GM23338 (cell line): Measurements from ENCODE around the gene EIF2D. TPM values are rescaled to one million over a fixed set of nuclear protein-coding genes. Genes with fewer than 3 reads are reported as not detected.

Experiments
- ATAC-seq: fragments of 200-7000 bp; cut with Tn5 transposase; 3 replicates; pipeline ENCODE4 v1.9.1; 2020
- DNase-seq: peaks from one replicate; pipeline ENCODE4 v3.0.0-alpha.2; 2015; ENCODE audit warnings: low spot score
- H2AFZ ChIP-seq: fragments of 200-600 bp; sonication (generic); 2 replicates; pipeline ENCODE4 v1.8.0; 2016; ENCODE audit warnings: antibody characterized with exemption, mild to moderate bottlenecking, moderate library complexity
- H3F3A ChIP-seq: fragments of 200-600 bp; sonication (generic); replicated peaks from 2 replicates; pipeline ENCODE4 v1.8.0; 2017; ENCODE audit warnings: antibody characterized with exemption, mixed run types, low read depth
- H3K27ac ChIP-seq: fragments of 200-600 bp; sonication (generic); 2 replicates; pipeline ENCODE4 v1.6.1; 2016; ENCODE audit warnings: low read depth
- H3K27me3 ChIP-seq: fragments of 200-600 bp; sonication (generic); 2 replicates; pipeline ENCODE4 v1.8.0; 2016; ENCODE audit warnings: mild to moderate bottlenecking, mixed run types, moderate library complexity; ENCODE audit not compliant: insufficient read depth
- H3K36me3 ChIP-seq: fragments of 200-600 bp; sonication (generic); 2 replicates; pipeline ENCODE4 v1.8.0; 2016; ENCODE audit warnings: mild to moderate bottlenecking; ENCODE audit not compliant: insufficient read depth
- H3K4me1 ChIP-seq: fragments of 200-600 bp; sonication (generic); 2 replicates; pipeline ENCODE4 v1.8.0; 2016; ENCODE audit warnings: mild to moderate bottlenecking, moderate library complexity; ENCODE audit not compliant: insufficient read depth
- H3K4me2 ChIP-seq: fragments of 200-600 bp; sonication (generic); 2 replicates; pipeline ENCODE4 v1.7.1; 2017; ENCODE audit warnings: mixed run types
- H3K4me3 ChIP-seq: fragments of 200-600 bp; sonication (generic); 2 replicates; pipeline ENCODE4 v1.6.1; 2016; ENCODE audit warnings: mixed run types
- H3K79me2 ChIP-seq: fragments of 200-600 bp; sonication (generic); replicated peaks from 2 replicates; pipeline ENCODE4 v1.8.0; 2017; ENCODE audit warnings: mild to moderate bottlenecking; ENCODE audit not compliant: insufficient read depth
- H3K9me2 ChIP-seq: fragments of 200-600 bp; sonication (generic); 2 replicates; pipeline ENCODE4 v1.8.0; 2017; ENCODE audit not compliant: insufficient read depth
- H4K20me1 ChIP-seq: fragments of 200-600 bp; sonication (generic); replicated peaks from 2 replicates; pipeline ENCODE4 v1.8.0; 2017; ENCODE audit warnings: mild to moderate bottlenecking; ENCODE audit not compliant: insufficient read depth
- H3K27ac Mint-ChIP-seq: 2 replicates; pipeline ENCODE4 v1.8.0; 2020; ENCODE audit warnings: inconsistent platforms, mild to moderate bottlenecking, moderate library complexity, mixed read lengths
- H3K27me3 Mint-ChIP-seq: 3 replicates; pipeline ENCODE4 v1.8.0; 2022; ENCODE audit warnings: low read depth, mild to moderate bottlenecking, moderate library complexity, mixed read lengths, inconsistent platforms; ENCODE audit not compliant: insufficient read depth, poor library complexity
- H3K36me3 Mint-ChIP-seq: 3 replicates; pipeline ENCODE4 v1.8.0; 2021; ENCODE audit warnings: low read depth, mild to moderate bottlenecking, inconsistent platforms, moderate library complexity, mixed read lengths
- H3K4me1 Mint-ChIP-seq: 3 replicates; pipeline ENCODE4 v1.8.0; 2020; ENCODE audit warnings: mild to moderate bottlenecking, inconsistent platforms, mixed read lengths
- H3K4me3 Mint-ChIP-seq: 3 replicates; pipeline ENCODE4 v1.8.0; 2021; ENCODE audit warnings: moderate library complexity, mild to moderate bottlenecking, inconsistent platforms, mixed read lengths
- H3K9me3 Mint-ChIP-seq: 3 replicates; pipeline ENCODE4 v1.8.0; 2020; ENCODE audit warnings: moderate library complexity, mild to moderate bottlenecking, inconsistent platforms, mixed read lengths
- CTCF ChIP-seq, 2 experiments: fragments of 200-600 bp in 1 of 2; sonication (generic) in 1 of 2; conservative IDR thresholded peaks; 2 replicates each; pipeline versions ENCODE4 v1.5.1 to v1.6.1; 2016 to 2017; ENCODE audit warnings: antibody characterized with exemption in 2 of 2, low read depth in 2 of 2, mild to moderate bottlenecking in 2 of 2, moderate library complexity in 1 of 2
- JUNB ChIP-seq: IDR thresholded peaks from one replicate; pipeline ENCODE4 v1.6.1; 2016; ENCODE audit warnings: antibody characterized with exemption; ENCODE audit not compliant: unreplicated experiment
- NANOG ChIP-seq: IDR thresholded peaks from 2 replicates; pipeline ENCODE4 v1.6.1; 2016; ENCODE audit warnings: antibody characterized with exemption, borderline replicate concordance
- POLR2AphosphoS5 ChIP-seq: IDR thresholded peaks from 2 replicates; pipeline ENCODE4 v1.6.1; 2016; ENCODE audit warnings: antibody characterized with exemption, low read depth
- REST ChIP-seq: IDR thresholded peaks from one replicate; pipeline ENCODE4 v1.6.1; 2018; ENCODE audit warnings: antibody characterized with exemption; ENCODE audit not compliant: unreplicated experiment
- STAT1 ChIP-seq: IDR thresholded peaks from one replicate; pipeline ENCODE4 v1.6.1; 2016; ENCODE audit warnings: antibody characterized with exemption; ENCODE audit not compliant: unreplicated experiment
- ZNF114 ChIP-seq: fragments of 250-450 bp; sonication (Bioruptor Pico); IDR thresholded peaks from 2 replicates; pipeline ENCODE4 v1.5.0; 2020; ENCODE audit warnings: mild to moderate bottlenecking, moderate library complexity
- ZNF331 ChIP-seq: fragments of 250-450 bp; sonication (Bioruptor Pico); IDR thresholded peaks from 2 replicates; pipeline ENCODE4 v1.5.0; 2020; ENCODE audit warnings: low read depth, mild to moderate bottlenecking, moderate library complexity
- ZNF462 ChIP-seq: fragments of 250-450 bp; sonication (Bioruptor Pico); IDR thresholded peaks from 2 replicates; pipeline ENCODE4 v1.5.0; 2020; ENCODE audit warnings: mild to moderate bottlenecking, moderate library complexity
- polyA plus RNA-seq: library from polyadenylated mRNA; unstranded; fragments of >200 nt; fragmentation: Nextera tagmentation; extraction: Ambion mirVana; gene quantifications from 2 replicates; pipeline ENCODE4 v1.2.1, GENCODE V29; 2016
- total RNA-seq: library from RNA; depleted of rRNA; stranded (reverse); fragments of >200 nt; shearing (Covaris generic); gene quantifications from 2 replicates; pipeline ENCODE4 v1.2.3, GENCODE V29; 2014

The EIF2D gene
- total and polyA plus RNA-seq, 2 experiments from 2014 or later = 25.1 to 34.8 TPM

- Histone ChIP-seq H3K9me2 (no peaks in the 10 kb centered on the region), H3K4me1 (peaks cover 6% of the 10 kb centered on the region; the same call in 1 of the 2 replicates), H2AFZ (no peak overlapping the region), H3K4me3 (no peak overlapping the region), H4K20me1 (no peaks in the 10 kb centered on the region; the same call in 1 of the 2 replicates), H3K36me3 (no peaks in the 10 kb centered on the region), H3K27me3 (peaks cover 12% of the 10 kb centered on the region; the same call in 1 of the 2 replicates), H3K4me2 (no peak overlapping the region), H3K27ac (no peak overlapping the region), H3F3A (0 out of 2 replicates have a peak, but pooled peaks cover 2% of the 10 kb centered on the region), H3K79me2 (no peaks in the 10 kb centered on the region)
- H3K4me1 Mint-ChIP-seq = peaks cover 15% of the 10 kb centered on the region
- H3K9me3 Mint-ChIP-seq = no peaks in the 10 kb centered on the region; the same call in 2 of the 3 replicates
- no peaks in the 10 kb centered on the region for H3K36me3 Mint-ChIP-seq
- TF ChIP-seq POLR2AphosphoS5 = no peak
- TF ChIP-seq STAT1 = no peak
- no peak for TF ChIP-seq ZNF114 (CRISPR knock-in tag)
- TF ChIP-seq CTCF (conservative IDR thresholded peaks at IDR 0.05; ENCODE audit: low read depth in 2 of 2) = no peak
- TF ChIP-seq REST = no peak
- TF ChIP-seq ZNF331 (CRISPR knock-in tag) = no peak
- no peak for TF ChIP-seq ZNF462
- no peak for TF ChIP-seq NANOG
- TF ChIP-seq JUNB = no peak
- ATAC-seq (no peak), DNase-seq (no peak)
- peaks cover 9% of the 10 kb centered on the region for H3K27me3 Mint-ChIP-seq
- no peak overlapping the region for H3K27ac Mint-ChIP-seq
- H3K4me3 Mint-ChIP-seq = no peak overlapping the region
Observed at GRCh38 chr1:206551986-206552326, 60.3 kb downstream of the EIF2D start.
